Femur (tissue), 1 donor: ENCODE data around the gene ARG2.
"Not testable (repeated sequence)": the region's sequence is repeated elsewhere in the genome, so short reads cannot be mapped to it uniquely, and the experiment has no call there.

Source experiments
- DNase-seq: peaks from one replicate; pipeline ENCODE4 v3.0.0-alpha.2; 2017

Gene ARG2

GRCh38 chr14:67589204-67589770 is 30.4 kb upstream of the ARG2 start:
- DNase-seq, result no peak

DNA sequence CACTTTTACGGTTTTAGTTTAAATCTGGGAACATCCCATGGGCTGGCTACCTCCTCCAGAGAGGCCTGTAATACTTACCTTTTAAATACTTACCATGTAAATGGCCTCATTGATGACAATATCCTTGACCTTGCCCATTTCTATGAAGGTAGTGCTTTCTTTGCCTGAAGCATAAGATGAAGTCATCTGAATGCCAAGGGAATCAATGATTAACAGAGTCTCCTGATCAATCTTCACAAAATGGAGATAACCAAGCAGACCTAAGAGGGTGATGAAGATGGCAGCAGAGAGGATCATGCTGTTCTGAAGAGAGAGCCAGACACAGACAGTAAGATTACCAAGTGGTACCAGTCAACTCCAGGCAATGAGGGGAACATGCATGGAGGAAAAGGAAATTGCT is 26.1 kb upstream of the ARG2 start:
- not testable (repeated sequence) for DNase-seq

DNA sequence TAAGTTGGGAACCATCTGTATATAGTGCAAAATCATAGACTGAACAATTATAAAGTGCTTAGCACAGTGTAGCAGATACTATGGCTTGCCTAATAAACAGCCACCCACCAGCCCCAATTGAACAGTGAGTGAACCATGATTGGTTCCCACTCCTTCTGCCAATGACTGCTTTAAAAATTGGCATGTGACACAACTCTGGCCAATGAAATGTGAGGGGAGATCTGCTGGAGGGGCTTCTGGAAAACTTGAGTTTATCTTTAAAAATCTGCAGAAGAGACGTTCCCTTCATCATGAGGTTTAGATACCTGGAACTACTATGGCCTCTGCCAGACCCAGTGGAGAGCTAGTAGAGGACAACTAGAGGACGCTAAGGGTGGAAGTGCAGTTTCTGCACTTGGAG is 24.3 kb upstream of the ARG2 start:
- DNase-seq, result no peak

DNA sequence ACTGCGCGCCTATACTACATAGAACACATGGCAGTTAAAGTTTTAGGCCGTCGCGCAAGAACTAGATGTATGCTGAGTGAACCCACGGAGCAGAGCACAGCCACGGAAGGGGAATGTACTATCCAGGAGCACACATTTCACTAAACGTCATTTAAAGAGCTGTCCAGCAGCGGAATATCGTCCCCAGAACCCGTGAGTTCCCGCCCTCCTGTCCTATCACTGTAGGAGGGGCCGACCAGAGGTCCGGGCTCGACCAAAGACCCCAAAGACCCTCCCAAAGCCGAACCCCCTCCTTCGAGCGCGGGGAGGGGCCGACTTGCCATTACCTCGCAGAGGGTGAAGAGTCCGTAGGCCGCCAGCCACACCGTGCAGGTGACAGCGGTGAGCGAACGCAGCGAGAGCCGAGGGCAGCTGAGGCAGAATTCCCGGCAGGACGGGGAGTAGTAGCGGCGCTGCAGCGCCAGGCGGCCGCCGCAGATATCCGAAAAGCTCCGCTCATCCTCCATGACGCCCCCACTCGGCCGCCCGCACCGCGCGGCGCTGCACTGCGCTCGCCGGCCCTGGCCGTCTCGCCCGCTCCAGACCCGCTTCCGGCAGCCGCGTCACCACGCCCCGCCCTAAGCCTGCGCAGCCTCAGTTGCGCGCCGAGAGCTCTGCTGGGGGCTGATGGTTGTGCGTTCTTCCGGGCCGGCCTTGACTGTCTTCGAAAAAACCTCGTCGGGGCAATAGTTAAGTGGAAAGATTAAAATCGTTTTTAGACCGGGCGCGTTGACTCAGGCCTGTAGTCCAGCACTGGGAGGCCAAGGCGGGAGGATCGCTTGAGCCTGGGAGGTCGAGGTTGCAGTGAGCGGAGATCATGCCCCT is 19.8 kb upstream of the ARG2 start, which contains the start of gene PIGH:
Gene PIGH, minus strand, starts transcription at position 571 of the 864 bp plus-strand sequence. Its CDS starts 65 bp downstream, at position 506.
- peak; percentile 94 for DNase-seq

GRCh38 chr14:67600562-67600974 is 19.2 kb upstream of the ARG2 start:
- not testable (repeated sequence) for DNase-seq

DNA sequence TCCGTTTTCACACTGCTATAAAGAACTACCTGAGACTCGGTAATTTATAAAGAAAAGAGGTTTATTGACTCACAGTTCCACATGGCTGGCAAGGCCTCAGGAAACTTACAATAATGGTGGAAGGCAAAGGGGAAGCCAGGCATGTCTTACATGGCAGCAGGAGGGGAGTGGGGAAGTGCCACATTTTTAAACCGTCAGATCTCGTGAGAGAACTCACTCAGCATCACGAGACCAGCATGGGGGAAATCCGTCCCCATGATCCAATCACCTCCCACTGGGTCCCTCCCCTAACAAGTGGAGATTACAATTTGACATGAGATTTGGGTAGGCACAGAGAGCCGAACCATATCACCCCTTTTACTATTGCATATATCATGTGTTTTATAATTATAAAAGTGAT is 17.6 kb upstream of the ARG2 start:
- no peak for DNase-seq

DNA sequence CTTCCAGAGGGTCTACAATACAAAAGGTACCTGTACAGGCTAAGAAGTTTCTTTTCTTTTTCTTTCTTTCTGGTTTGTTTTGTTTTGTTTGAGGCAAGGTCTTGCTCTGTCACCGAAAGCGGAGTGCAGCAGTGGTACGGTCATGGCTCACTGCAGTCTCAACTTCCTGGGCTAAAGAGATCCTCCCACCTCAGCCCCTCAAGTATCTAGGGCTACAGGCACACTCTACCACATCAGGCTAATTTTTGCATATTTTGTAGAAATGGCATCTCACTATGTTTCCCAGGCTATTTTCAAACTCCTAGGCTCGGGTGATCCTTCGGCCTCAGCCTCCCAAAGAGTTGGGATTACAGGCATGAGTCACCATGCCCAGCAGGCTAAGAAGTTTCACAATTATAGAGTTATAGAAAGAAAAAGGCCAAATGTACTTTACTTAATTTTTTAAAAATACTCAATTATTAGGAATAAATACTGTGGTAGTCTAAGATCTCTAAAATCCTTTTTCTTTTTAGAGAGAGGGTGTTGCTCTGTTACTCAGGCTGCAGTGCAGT is 16.6 kb upstream of the ARG2 start:
- DNase-seq, result no peak

DNA sequence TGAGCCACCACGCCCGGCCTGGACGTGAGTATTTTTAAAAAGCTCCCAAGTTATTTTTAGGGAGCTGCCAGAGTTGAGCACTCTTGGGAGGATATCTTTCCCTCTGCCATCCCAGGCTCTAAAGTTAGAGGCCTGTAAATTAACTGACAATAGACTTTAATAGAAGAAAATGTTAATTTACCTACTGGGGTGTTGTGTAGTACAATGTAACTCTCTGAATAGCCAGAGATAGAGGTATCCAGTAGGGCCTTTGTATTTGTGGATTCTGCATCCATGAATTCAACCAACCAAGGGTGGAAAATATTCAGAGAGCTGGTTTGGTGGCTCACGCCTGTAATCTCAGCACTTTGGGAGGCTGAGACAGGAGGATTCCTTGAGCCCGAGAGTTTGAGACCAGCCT is 12.1 kb upstream of the ARG2 start:
- DNase-seq, result no peak

- DNase-seq, result no peak
Measured at GRCh38 chr14:67609642-67610310, 9.9 kb upstream of the ARG2 start.

GRCh38 chr14:67610491-67610890 is 9.2 kb upstream of the ARG2 start:
- no peak for DNase-seq

DNA sequence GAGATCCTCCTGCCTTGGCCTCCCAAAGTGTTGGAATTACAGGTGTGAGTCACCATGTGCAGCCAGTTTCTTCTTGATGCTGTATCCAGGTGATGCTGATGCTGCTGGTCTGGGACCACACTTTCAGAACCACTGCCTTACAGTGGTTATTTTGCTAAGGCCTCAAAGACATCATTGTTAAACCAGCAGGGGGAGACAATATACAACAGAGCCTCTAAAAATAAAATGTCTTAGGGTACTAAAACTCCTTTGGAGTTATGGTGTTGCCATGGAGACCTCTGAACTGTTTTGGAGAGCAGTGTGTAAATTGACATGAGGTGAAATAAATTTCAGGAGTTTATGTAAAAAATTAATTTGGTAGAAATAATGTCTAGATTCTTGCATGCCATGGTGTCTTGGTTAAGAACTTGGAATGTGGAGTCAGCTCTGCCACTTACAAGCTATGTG is 1.1 kb upstream of the ARG2 start:
- DNase-seq, result peak; percentile 25

- DNase-seq, result peak; percentile 25
Measured at GRCh38 chr14:67620217-67620785, 581 bp downstream of the ARG2 start.

DNA sequence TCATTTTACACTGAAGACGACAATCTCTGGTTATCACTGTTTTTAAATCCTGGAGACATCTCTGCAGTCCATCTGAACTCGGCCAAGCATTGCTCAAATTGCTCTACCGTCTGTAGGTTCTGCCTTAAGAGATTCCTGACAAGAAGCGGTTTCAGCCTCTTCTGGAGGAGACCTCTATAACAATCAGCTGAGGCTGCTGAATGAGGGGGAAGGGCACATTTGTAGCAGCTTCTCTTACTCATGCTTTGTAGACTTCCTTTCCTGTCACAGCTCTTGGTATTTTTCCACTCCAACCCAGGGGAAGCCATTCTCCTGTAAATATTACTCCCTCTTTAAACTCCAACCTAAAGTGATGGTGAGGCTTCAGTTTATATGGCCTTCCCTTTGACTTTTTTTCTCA is 3.0 kb downstream of the ARG2 start:
- peak; percentile 50 for DNase-seq

GRCh38 chr14:67623114-67623513 is 3.4 kb downstream of the ARG2 start:
- DNase-seq, result no peak

DNA sequence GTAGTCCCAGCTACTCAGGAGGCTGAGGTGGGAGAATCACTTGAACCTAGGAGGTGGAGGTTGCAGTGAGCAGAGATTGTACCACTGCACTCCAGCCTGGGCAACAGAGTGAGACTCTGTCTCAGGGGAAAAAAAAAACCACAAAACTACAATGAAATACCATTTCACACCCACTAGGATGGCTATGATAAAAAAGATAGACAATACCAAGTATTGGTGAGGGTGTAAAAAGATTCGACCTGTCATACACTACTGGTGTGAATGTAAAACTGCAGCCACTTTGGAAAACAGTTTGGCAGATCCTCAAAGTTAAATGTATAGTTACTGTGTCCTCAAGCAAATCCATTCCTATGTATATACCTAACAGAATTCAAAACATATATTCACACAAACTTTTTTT is 6.4 kb downstream of the ARG2 start:
- DNase-seq, result not testable (repeated sequence)

- no peak for DNase-seq
Measured at GRCh38 chr14:67627519-67627918, 7.8 kb downstream of the ARG2 start.

GRCh38 chr14:67630186-67630585 is 10.5 kb downstream of the ARG2 start:
- no peak for DNase-seq

- DNase-seq, result no peak
Measured at GRCh38 chr14:67630938-67631337, 11.2 kb downstream of the ARG2 start.

- no peak for DNase-seq
Measured at GRCh38 chr14:67633451-67634147, 13.9 kb downstream of the ARG2 start.

DNA sequence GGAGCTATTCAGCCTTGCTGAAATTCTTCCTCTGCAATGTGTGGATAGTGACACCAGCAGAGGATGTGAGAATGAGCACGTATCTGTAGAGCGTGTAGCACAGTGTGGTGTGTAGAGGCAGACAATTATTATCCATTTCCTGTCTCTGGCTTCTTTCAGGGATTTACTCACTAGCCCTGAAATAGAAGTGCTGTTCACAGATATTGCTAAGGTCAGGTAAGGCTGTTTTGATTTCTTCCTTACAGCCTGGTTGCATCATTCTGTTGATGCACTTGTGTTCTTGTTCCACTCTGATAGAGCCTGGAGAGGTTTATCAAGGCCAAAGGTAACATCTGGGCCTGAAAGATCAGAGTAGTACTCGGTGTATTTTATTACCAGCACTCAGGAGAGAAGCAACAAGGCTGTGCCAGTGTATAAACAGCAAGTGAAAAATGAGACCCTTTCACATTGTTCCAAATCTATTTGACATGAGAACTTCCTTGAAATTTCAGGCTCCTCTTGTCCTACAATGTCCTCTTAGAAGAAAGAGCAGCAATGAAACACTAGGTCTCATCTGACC is 16.7 kb downstream of the ARG2 start:
- DNase-seq, result no peak

DNA sequence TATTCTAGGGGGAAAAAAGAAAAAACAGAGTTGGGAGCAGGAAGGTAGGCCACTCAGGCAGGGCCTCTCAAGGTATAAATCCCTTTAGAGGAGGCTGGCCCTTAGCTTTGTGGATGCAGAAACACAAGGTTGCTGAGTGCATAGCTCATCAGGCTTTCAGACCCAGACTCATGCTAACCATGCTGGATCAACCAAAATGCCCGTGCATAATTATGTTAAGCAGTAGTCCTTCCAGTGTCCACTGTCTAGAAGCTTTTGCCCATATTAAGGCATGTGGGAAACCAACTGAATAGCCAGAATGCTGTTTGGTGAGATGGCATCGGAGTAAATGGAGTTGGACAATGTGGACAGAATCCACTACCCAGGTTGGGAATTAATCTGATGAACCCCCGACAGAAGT is 18.9 kb downstream of the ARG2 start:
- DNase-seq, result no peak

DNA sequence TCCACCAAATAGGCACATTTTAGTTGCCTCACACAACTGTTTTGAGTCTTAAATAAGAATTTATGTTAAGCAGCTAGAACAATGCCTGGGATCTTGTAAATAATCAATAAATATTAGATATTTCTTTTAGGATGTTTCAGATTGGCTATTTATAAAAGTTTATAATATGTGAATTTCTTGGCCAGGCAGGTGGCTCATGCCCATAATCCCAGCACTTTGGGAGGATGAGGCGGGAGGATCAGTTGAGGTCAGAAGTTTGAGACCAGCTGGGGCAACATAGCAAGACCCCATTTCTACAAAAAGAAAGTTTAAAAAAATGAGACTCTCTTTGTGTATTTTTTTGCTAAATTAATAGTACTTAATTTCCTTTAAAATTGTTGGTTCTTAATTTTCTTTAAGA is 21.8 kb downstream of the ARG2 start:
- DNase-seq, result no peak
